ENCODE results near the gene ZNF787. TPM values are rescaled to one million over a fixed set of nuclear protein-coding genes. Genes with fewer than 3 reads are reported as not detected.
A peak's percentile ranks its signal among the peaks of the same experiment; 100 is the strongest.

The ZNF787 gene
- total and polyA plus RNA-seq, 2 of the 13 experiments (the other 11 are each of a cell fraction or from before 2014, with no cell fraction given), result 15.1 to 42.8 TPM

DNA sequence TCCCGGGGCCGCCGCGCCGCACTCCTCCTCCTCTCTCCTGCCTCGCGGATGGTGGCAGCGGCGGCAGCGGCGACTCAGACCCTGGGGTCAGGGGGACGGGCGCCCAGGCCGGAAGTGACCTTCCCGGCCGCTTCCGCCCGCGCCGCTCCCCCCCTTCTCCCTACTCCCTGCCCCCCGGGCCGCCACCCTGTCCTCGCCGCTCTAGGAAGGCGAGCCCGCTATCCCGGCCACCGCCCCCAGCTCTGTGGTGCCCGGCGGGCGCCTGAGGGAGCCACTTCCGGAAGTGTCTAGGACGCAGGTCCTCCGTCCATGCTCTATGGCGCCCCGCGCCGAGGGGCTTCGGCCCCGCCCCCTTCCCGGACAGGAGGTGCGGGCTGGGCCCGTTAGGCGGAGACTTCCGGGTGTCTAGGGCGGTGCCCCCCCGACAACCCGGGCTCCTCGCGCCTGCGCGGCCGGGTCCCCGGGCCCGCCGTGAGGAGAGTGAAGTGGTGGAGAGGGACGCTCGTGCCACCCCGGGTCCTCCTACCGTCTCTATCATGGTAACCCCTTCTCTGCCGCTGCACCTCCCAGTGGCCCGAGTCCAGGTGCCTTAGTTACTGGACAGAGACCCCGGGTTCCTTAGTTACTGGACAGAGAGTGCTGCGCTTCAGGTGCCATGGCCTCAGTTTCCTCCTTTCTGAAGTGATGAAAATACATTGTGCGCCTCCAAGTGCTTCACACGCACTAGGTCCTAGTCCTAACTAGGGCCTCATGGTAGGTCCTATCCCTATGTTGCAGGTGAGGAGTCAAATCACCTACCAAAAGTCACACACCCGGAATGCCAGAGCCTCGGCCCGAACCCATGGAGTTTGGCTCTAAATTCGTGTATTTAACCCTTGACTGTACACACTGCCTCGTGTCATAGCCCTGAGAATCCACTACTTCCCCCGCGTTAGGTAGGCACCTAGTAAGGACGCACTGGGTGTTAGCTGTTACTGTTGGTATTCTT lies at the start of gene ZNF787 (continued):
- TF ChIP-seq, protein P1, sequence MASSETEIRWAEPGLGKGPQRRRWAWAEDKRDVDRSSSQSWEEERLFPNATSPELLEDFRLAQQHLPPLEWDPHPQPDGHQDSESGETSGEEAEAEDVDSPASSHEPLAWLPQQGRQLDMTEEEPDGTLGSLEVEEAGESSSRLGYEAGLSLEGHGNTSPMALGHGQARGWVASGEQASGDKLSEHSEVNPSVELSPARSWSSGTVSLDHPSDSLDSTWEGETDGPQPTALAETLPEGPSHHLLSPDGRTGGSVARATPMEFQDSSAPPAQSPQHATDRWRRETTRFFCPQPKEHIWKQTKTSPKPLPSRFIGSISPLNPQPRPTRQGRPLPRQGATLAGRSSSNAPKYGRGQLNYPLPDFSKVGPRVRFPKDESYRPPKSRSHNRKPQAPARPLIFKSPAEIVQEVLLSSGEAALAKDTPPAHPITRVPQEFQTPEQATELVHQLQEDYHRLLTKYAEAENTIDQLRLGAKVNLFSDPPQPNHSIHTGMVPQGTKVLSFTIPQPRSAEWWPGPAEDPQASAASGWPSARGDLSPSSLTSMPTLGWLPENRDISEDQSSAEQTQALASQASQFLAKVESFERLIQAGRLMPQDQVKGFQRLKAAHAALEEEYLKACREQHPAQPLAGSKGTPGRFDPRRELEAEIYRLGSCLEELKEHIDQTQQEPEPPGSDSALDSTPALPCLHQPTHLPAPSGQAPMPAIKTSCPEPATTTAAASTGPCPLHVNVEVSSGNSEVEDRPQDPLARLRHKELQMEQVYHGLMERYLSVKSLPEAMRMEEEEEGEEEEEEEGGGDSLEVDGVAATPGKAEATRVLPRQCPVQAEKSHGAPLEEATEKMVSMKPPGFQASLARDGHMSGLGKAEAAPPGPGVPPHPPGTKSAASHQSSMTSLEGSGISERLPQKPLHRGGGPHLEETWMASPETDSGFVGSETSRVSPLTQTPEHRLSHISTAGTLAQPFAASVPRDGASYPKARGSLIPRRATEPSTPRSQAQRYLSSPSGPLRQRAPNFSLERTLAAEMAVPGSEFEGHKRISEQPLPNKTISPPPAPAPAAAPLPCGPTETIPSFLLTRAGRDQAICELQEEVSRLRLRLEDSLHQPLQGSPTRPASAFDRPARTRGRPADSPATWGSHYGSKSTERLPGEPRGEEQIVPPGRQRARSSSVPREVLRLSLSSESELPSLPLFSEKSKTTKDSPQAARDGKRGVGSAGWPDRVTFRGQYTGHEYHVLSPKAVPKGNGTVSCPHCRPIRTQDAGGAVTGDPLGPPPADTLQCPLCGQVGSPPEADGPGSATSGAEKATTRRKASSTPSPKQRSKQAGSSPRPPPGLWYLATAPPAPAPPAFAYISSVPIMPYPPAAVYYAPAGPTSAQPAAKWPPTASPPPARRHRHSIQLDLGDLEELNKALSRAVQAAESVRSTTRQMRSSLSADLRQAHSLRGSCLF (CRISPR knock-in tag; IDR thresholded peaks at IDR 0.05; ENCODE audit: borderline replicate concordance), result no peak
- TF ChIP-seq ELF4 (CRISPR knock-in tag; IDR thresholded peaks at IDR 0.05; ENCODE audit: borderline replicate concordance), result peak; percentile 91
- TF ChIP-seq ZSCAN21 (CRISPR knock-in tag; IDR thresholded peaks at IDR 0.05; ENCODE audit: borderline replicate concordance), result no peak; the same call in 1 of the 2 replicates
- no peak for TF ChIP-seq ZSCAN12 (CRISPR knock-in tag; IDR thresholded peaks at IDR 0.05)
- no peak for TF ChIP-seq RNF2 (conservative IDR thresholded peaks at IDR 0.05; ENCODE audit: low read depth)
- TF ChIP-seq ZNF598 (CRISPR knock-in tag; IDR thresholded peaks at IDR 0.05; ENCODE audit: borderline replicate concordance), result peak; percentile 80; the same call in 1 of the 2 replicates
- TF ChIP-seq, protein P2, sequence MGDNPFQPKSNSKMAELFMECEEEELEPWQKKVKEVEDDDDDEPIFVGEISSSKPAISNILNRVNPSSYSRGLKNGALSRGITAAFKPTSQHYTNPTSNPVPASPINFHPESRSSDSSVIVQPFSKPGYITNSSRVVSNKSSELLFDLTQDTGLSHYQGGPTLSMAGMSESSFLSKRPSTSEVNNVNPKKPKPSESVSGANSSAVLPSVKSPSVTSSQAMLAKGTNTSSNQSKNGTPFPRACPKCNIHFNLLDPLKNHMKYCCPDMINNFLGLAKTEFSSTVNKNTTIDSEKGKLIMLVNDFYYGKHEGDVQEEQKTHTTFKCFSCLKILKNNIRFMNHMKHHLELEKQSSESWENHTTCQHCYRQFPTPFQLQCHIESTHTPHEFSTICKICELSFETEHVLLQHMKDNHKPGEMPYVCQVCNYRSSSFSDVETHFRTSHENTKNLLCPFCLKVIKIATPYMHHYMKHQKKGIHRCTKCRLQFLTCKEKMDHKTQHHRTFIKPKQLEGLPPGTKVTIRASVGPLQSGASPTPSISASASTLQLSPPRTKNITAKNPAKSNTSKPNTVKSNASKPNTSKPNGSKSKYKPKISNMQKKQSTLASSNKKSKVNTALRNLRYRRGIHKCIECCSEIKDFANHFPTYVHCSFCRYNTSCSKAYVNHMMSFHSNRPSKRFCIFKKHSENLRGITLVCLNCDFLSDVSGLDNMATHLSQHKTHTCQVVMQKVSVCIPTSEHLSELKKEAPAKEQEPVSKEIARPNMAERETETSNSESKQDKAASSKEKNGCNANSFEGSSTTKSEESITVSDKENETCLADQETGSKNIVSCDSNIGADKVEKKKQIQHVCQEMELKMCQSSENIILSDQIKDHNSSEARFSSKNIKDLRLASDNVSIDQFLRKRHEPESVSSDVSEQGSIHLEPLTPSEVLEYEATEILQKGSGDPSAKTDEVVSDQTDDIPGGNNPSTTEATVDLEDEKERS (CRISPR knock-in tag; IDR thresholded peaks at IDR 0.05), result peak; percentile 63; the same call in 1 of the 2 replicates
- TF ChIP-seq ZNF709 (CRISPR knock-in tag; IDR thresholded peaks at IDR 0.05), result 0 out of 2 replicates have a peak, but pooled peaks have one; percentile 44
- TF ChIP-seq ESRRA (CRISPR knock-in tag; IDR thresholded peaks at IDR 0.05; ENCODE audit: low read depth), result peak; percentile 83; the same call in 1 of the 2 replicates
- no peak for TF ChIP-seq ATF1 (CRISPR knock-in tag; IDR thresholded peaks at IDR 0.05)
- TF ChIP-seq ZNF484 (CRISPR knock-in tag; IDR thresholded peaks at IDR 0.05; ENCODE audit: borderline replicate concordance, low read depth), result no peak
- TF ChIP-seq ZNF841 (CRISPR knock-in tag; IDR thresholded peaks at IDR 0.05; ENCODE audit: borderline replicate concordance), result no peak
- TF ChIP-seq, protein P3, sequence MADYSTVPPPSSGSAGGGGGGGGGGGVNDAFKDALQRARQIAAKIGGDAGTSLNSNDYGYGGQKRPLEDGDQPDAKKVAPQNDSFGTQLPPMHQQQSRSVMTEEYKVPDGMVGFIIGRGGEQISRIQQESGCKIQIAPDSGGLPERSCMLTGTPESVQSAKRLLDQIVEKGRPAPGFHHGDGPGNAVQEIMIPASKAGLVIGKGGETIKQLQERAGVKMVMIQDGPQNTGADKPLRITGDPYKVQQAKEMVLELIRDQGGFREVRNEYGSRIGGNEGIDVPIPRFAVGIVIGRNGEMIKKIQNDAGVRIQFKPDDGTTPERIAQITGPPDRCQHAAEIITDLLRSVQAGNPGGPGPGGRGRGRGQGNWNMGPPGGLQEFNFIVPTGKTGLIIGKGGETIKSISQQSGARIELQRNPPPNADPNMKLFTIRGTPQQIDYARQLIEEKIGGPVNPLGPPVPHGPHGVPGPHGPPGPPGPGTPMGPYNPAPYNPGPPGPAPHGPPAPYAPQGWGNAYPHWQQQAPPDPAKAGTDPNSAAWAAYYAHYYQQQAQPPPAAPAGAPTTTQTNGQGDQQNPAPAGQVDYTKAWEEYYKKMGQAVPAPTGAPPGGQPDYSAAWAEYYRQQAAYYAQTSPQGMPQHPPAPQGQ (CRISPR knock-in tag; IDR thresholded peaks at IDR 0.05; ENCODE audit: borderline replicate concordance), result no peak
- TF ChIP-seq BHLHE40 (IDR thresholded peaks at IDR 0.05; ENCODE audit: low read length), result no peak; the same call in 1 of the 2 replicates
- TF ChIP-seq ZNF878 (CRISPR knock-in tag; IDR thresholded peaks at IDR 0.05), result no peak

Data from HepG2 (cell line).